Stimulated activated CD4-positive, alpha-beta T cell treated with anti-CD3 and anti-CD28 coated beads, Interleukin-12 subunit alpha, Interleukin-12 subunit beta, amount 100 ng/mL, for 48 hours (primary cell): ENCODE measurements around the gene PRR29.

Experiments used
- DNase-seq, 3 donors: peaks; one replicate each; pipeline ENCODE4 v3.0.0-alpha.2; 2020; ENCODE audit warnings: low read depth in 2 of 3, low spot score in 1 of 3

The PRR29 gene

DNA sequence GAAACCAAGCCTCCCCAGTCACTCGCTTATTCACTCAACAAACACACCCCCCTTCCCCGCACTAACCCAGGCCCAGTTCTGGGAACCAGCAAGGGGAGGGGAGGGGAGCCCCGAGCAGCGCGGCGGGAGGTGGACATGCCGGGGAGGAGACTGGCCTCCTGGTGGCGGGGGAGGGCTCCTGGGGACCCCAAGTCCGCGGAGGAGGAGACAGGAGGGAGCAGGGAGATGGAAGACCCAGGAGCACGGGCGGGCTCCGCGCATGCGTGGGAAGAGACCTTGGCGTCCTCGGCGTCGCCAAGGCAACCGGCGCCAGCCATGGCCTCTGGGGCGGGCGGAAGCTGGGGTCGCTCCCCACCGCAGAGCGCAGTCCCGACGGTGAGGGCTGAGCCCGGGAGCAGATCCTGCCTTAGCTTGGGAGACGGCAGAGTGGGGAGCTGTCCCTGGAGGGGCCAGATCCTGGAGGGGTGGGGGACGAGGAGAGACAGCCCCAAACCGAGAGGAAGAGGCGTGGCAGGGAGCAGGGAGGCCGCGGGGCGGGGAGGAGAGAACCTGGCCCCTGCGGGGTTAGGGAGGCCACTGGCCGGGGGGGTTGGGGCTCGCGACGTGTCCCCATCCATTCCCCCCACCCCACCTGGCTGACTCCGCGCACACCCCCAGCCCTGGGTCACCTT is at the start of gene PRR29:
Gene PRR29, plus strand, starts transcription at position 302 of the 671 bp plus-strand sequence. Its CDS starts 14 bp downstream, at position 316.
- DNase-seq, result peak in 2 of 3 donors; percentile 44 to 58

DNA sequence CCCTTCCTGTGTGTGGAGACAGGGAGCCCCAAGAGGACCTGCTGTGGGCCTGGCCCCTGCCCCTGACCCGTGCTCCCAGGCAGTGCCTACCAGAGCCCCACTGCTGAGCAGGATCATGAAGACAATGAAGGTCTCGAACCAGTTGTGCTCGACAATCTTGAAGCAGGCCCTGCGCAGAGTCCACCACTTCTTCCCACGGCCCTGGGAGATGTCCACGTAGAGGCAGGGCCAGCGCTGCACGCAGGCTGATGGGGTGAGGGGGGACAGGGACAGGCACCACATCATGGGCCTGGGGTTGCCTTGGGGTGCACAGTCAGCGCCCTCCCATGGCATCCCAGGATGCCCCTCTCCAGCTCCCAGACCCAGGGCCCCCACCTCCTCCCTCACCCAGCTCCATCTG is 49.6 kb upstream of the PRR29 start:
- DNase-seq, result no peak

DNA sequence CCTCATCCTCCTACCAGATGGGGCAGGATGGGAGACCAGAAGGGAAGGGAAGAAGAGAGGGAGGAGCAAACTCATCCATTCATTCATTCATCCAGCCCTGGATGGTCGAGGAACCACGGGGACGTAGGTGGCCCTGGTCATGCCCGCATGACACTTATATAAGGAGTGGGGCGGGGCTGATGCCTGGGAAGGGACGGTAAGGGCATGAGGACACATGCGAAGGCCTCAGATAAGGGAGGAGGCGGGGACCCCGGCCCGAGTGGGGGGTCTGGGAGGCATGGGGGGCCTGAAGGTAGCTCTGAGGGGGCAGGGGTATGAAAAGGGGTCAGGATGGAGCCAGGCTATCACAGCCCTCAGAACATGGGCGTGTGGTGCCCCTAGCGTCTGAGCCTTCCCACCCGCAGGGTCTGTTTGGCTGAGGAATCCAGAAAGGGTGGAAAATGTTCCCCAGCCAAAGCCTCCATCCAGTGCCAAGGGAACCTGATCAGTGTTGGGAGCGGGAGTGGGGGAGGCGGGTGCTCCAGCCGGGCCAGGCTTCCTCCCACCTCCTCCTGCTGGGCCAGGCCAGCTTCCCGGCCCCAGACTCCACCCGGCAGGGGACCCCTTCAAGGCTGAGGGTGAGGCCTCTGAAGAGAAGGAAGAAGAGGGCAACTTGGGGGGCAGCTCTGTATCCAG is 48.4 kb upstream of the PRR29 start:
- no peak for DNase-seq

DNA sequence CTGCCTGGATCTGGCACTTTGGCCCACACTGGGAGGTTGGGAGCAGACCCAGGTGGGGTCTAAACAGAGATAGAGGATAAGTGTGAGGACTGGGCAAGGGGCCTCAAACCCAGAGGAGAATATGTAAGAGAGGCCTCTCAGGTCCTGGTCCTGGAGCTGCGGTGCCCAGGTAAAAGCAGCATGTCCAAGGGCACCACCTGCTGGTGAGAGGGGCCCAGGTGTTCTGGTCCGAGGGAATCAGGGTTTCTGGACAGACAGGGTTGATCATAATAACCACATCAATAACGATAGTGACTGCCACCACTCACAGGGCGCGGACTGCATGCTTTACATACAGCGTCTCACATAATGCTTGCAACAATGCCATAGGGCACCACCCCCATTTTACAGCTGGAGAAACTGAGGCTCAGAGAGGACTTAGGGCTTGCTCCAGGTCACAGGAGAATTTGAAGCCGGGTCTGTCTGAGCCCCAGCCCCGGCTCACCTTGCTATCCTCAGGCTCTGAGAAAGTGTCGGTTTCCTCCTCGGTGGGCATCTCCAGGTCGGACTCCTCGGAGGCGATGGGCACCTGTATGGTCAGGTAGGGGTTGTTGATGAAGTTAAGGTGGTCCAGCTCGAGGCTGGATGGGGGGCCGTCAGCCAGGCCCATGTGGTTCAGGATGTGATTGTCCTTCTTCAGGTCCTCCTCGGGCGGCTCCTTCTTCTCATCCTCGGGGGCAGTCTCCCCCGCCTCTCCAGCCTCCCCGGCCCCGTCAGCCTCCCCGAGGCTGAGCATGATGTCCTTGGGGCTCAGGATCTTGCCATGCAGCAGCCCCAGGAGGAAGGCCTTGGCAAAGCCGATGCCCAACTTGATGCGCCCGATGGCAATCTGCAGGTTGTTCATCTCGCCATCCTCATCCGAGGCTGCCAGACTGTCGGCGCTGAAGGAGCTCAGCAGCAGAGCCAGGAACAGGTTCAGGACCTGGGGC is 46.9 kb upstream of the PRR29 start:
- DNase-seq, result no peak

DNA sequence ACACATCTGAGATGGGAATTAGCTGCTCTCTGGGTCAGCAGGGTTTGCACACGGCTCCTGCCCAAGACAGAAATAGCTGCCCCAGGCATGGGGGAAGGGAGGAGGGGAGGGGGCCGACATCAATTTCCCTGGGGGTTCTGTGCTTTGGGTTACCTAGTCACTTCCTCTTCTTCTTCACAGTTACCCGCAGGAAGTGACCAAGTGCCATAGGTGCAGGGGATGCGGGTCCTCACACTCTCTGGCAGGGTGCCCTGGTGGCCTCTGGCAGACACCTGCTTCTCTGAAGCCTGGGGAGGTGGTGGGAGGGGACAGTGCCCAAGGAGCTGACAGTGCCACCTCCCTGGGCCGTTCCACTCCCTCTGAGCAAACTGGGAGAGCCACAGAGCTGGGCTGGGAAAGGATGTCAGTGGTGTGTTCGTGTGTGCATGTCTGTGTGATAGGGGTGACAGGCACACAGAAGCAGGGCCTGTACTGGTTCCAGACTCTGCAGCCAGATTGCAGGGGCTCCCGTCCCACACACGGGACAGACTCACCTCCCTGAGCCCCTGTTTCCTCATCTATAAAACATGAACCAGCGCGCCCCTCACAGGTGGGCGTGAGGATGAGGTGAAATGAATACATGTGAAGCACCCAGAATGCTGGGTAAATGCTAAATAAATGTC is 43.6 kb upstream of the PRR29 start:
- no peak for DNase-seq

DNA sequence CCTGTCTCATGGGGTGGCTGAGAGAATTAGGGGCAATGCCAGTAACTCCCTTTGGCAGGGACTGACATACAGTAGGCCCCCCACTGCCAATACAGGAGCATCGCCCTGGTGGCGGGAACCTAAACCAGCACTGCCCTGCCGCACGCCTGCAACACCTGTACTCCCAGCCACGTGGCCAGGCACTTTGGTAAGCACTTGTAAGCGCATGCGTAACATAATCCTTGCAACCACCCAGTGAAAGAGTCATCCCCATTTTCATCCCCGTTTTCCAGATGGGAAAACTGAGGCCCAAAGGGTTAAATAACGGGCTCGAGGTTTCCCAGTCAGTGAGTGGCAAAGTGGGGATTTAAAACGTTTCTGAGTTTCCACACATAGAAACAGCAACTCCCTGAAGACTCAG is 42.9 kb upstream of the PRR29 start:
- DNase-seq, result no peak

DNA sequence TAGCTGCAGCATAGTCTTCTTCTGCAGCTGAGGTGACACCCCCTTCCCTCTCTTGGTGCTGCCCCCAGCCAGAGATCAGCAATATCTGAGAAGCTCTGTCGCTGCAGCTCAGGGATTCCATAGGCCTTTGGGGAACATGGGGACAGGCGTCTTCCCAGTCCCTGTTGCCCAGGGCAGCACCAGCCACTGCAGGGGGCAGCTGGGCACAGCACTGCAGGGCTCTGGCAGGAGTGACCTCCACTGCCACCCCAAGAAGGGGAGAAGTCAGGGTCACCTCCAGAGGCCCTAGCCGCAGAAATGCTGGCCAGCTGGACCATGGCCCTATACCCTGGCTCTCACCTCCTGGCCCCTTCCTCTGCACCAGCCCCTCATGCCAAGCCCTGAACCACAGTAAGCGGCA is 42.4 kb upstream of the PRR29 start:
- DNase-seq, result no peak

DNA sequence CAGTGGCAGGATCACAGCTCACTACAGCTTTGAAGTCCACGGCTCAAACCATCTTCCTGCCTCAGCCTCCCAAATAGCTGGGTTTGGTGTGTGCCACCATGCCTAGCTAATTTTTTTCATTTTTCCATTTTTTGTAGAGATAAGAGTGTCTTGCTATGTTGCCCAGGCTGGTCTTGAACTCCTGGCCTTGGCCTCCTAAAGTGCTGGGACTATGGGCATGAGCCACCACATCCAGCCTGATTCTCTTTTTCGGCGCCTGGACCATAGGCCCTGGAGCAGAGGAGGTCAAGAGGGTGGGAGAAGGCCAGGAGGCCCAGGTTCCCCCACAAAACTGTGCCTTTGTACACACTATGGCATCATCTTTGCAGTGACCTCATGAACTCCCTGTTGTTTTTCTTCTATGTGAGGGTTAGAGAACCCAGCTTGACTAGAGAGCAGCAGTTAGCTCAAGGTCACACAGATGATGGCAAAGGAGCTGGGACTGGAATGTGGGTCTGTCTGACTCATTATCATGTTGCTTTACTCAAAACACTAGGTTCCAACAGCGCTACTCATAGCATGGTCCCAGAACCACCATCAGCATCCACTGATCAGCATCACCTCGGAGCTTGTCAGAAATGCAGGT is 41.7 kb upstream of the PRR29 start:
- no peak for DNase-seq

DNA sequence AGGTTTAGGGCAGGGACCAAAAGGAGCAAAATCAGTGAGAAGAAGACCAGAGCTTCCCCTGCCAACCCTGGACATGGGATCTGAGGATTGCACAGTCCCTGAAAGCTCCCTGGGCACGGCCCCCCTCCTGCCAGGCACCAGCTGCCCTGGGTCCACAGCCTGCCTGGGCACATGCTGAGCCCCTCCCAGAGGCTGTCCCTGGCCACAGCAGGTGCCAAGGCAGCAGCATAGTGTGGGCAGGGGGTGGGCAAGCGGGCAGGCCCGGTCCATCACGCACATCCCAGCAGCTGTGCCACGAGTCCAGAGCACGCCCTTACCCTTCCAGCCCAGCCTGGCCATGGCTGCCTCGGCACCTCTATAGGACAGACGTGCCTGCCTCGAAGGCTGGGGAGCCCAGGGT is 38.1 kb upstream of the PRR29 start:
- no peak for DNase-seq

DNA sequence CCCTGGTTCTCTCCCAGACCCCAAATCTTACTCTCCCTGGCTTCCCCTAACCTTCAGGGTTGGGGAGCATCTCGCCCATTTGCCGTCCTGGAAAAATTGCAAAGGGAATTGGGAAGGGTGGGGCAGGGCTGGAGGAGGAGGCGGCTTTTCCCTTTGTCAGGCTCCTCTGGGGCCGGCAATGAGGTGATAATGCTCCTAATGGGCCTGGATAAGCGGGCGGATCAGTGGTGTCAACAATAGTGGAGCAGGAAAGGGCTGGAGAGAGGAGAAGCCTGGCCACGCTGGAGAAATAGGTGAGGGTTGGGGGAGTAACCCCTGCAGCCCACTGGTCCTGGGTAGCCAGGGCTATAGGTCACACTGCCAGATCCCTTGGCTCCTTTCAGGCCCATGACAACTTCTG is 37.7 kb upstream of the PRR29 start:
- no peak for DNase-seq

DNA sequence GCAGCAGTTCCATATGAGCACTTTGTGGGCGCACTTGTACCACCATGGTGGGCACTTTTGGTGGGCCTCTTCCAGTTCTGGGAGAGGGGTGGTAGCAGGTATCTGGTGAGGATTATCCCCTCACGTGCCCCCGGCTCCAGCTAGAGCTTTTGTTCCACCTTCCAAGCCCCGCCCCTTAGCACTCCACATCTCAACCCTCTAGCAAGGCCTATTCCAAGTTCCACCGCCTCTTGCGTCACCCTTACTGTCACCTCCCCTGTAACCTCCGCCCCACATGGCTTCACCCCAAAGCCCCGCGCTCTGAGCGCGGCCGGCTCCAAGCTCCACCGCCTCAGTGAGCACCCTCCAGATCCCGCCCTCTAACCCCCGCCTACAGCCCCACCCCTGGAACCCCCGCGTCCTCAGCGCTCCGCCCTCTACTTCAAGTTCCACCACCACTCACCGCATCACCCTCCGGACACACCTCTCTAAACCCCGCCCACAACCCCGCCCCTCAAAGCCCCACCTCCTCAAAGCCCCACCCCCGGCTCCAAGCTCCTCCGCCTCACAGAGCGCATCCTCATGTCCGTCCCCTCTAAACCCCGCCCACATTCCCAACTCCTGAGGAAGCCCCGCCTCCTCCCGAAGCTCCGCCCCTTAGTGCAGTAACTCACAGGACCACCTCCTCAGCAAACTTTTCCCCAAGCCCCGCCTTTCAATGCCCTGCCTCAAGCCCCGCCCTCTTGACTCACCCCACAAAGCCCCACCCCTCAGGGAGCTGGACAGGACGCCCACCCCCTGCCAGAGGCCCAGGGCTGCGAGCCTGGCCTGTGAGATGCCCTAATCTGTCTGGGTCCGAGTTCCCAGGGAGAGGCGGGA is 36.6 kb upstream of the PRR29 start:
- peak; percentile 28 to 46 (median 45) for DNase-seq

DNA sequence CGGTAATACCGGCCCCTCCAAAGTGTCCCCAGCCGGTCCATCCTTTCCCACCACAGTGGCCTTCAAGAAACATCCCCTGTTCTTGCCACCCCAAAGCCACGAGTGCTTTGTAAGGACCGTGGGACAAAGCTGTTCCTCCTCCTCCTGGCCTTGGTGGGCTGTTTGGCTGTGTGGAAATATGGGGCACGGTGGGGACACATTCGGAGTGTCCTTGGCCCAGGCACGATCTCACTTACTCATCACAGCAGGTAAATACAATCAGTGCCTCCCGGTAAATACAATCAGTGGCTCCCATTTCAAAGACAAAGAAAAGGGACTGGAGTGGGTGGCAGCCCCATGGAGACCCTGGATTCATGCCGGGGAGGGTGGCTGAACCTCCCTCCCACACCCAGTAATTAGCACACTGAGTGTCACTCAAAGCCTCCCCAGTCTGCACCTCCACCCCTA is 35.8 kb upstream of the PRR29 start:
- DNase-seq, result no peak

DNA sequence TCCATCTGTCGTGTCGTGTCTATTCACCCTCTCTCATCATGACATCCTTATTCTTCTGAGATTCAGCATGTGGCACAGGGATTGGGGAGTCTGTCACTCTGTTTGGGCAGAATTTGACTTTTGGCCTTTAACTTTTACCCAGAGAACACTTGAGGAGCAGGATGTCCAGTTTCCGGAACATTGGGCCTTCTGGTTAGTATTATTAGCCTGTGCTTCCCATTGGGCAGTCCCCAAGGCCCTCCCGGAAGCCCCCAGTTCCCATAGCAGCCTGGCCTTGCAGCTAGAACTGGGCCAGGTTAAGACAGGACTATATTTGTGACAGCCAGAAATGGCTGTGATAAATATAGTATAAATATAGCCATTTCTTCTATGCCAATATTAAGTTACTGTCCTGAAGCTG is 35.0 kb upstream of the PRR29 start:
- no peak for DNase-seq

DNA sequence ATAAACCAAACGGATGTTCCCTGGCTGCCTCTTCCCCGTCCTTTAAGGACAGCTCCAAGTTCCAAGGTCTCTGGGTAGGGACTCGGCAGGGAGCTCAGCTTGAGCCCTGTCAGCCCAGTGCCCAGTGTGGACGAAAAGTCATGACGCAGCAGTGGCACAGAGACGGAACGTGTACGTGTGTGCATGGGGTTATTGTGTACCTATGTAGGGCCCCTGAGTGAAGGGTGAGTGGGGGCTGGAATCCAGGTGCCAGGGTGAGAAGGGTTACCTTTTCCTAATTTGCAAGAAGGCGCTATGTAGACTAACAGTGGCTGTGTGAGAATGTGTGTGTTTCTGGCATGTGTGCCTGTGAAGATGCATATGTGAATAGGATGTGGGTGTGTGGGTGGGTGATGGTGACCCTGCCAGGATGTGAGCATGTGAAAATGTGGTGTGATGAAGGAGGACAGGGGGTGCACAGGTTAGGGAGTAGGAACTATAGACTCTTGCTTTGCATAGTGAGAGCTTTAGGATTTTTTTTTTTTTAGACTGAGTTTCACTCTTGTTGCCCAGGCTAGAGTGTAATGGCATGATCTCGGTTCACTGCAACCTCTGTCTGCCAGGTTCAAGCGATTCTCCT is 31.4 kb upstream of the PRR29 start:
- no peak for DNase-seq

DNA sequence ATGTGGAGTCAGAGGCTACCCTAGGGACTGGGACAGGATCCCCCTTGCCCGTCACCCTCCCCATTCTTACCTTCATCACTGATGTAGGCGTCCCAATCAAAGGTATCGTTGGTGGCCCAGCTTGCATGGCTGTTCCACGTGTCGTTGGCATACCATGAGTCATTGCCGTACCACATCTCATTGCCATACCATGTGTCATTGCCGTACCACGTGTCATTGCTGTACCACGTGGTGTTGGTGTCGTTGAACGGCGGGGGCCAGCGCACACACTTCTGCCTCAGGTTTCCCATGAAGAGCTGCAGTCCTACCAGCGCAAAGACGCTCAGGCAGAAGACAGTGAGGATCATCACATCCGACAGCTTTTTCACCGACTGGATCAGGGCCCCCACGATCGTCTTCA is 30.2 kb upstream of the PRR29 start:
- no peak for DNase-seq

DNA sequence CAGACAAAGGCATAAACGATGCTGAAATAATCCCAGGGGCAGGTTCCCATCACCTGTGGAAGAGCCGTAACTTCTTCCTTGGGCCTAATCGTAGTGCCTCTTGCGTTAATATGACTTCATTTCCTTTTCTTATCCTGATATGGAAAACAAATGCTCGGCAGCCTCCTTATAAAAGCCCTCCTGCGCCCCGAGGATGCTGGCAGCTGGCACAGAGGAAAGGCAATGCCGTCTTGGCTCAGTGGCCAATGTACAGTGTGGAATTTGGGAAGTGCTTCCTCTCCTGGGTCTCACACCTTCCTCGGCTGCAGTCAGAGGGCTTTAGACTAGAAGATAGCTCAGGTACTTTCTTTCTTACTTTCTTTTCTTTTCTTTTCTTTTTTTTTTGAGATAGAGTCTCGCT is 28.9 kb upstream of the PRR29 start:
- no peak for DNase-seq

DNA sequence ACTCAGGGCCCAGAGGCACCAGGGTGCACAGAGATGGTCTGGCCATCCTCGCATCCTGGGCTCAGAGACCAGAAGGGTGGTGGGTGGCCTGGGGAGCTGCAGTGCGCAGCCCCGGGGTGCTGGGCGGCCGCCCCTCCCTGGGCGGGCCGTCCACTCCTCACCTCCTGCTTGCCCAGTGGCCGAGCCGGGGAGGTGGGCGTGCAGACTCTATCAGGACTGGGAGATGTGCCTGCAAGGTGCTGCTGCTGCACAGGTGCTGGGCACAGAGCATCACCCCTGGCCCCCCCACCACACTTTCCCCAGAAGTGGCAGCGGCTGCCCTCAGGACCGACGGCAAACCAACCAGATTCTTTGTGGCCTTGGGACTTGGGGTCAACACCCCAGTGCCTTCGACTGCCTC is 25.4 kb upstream of the PRR29 start, which contains the start of gene SCN4A:
Gene SCN4A, minus strand, starts transcription at position 123 of the 400 bp plus-strand sequence. Its CDS starts 77 bp downstream, at position 46.
- no peak for DNase-seq

DNA sequence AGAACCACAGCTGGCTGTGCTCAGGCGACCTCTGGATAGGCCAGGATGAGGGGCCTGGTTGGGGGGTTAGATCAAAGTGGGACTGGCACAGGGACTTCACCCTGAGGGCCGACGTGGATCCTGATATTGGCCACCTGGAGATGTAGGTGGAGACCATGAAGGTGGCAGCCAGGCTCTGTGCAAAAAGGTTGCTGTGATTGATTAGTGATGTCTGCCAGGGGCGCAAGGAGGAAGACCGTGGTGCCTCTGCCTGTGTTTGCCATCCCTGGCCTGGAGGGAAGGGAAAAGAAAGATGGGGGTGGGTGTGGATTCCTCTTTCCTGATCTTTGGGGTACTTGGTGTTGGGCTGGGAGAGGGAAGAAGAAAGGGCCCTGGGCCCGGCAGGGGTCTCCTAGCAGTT is 24.9 kb upstream of the PRR29 start:
- no peak for DNase-seq

DNA sequence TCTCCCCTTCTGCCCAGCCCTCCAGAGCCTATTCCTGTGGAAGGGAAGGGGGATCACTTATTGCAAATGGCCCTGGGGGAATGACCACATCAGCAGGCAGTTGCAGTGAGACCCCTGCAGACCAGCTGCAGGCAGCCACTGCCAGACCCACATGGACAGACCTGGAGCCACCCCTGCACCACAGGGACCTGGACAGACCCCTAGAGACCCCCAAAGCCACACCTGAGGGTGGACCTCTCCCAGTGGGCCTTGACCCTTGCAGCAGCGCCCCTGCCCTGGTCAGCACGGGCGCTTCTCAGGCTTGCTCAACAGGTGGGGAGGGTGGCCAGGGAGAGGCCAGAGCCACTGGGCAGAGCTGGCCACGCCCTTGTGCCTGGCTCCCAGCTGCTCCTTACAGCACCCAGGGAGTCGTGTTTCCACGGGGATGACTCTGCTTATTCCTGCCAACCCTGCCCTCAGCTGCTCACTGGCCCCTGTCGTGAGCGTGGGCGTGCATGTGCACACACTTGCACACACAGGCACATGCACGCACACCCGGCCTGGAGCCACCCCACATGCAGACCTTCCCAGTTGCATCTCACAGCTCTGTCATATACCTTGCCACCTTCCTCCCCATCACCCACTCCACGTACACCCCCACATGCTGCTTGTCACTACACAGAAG is 24.1 kb upstream of the PRR29 start:
- DNase-seq, result no peak
